SU-DHL-6 (cell line): ENCODE measurements around the gene ETFA.

Experiments used
- H2AFZ ChIP-seq: fragments of 200-600 bp; sonication (generic); 2 replicates; pipeline ENCODE4 v1.6.1; 2014; ENCODE audit warnings: low read depth, mild to moderate bottlenecking, moderate library complexity, mixed read lengths, antibody characterized with exemption, low read length; ENCODE audit not compliant: severe bottlenecking
- H3F3A ChIP-seq: fragments of 200-600 bp; shearing (Covaris generic); 2 replicates; pipeline ENCODE4 v1.6.0; 2016; ENCODE audit warnings: antibody characterized with exemption, mild to moderate bottlenecking; ENCODE audit not compliant: insufficient read depth
- H3K27ac ChIP-seq: fragments of 200-600 bp; sonication (generic); 2 replicates; pipeline ENCODE4 v1.5.1; 2016; ENCODE audit warnings: low read depth, mild to moderate bottlenecking, low read length, moderate library complexity, mixed read lengths
- H3K27me3 ChIP-seq: fragments of 200-600 bp; sonication (generic), shearing (Covaris generic); 2 replicates; pipeline ENCODE4 v1.6.0; 2014; ENCODE audit warnings: mild to moderate bottlenecking, low read length
- H3K36me3 ChIP-seq: fragments of 200-600 bp; sonication (generic); 2 replicates; pipeline ENCODE4 v1.6.1; 2014; ENCODE audit warnings: mild to moderate bottlenecking, low read length, mixed read lengths
- H3K4me2 ChIP-seq: fragments of 300-600, 200-600 bp; shearing (Covaris generic), sonication (generic); 2 replicates; pipeline ENCODE4 v1.6.0; 2014; ENCODE audit warnings: low read length, low read depth, mild to moderate bottlenecking; ENCODE audit not compliant: poor library complexity, severe bottlenecking
- H3K4me3 ChIP-seq: fragments of 200-600 bp; sonication (generic); 2 replicates; pipeline ENCODE4 v1.5.1; 2014; ENCODE audit warnings: antibody characterized with exemption, low read length, mild to moderate bottlenecking, mixed read lengths; ENCODE audit not compliant: insufficient read depth, poor library complexity, severe bottlenecking
- H3K79me2 ChIP-seq: fragments of 200-600 bp; sonication (generic); 2 replicates; pipeline ENCODE4 v1.6.1; 2014; ENCODE audit warnings: mild to moderate bottlenecking, low read length, moderate library complexity; ENCODE audit not compliant: insufficient read depth
- H3K9ac ChIP-seq: fragments of 200-600 bp; sonication (generic); 2 replicates; pipeline ENCODE4 v1.7.0; 2014; ENCODE audit warnings: mild to moderate bottlenecking, low read length
- H3K9me2 ChIP-seq: fragments of 200-600 bp; sonication (generic); replicated peaks from 2 replicates; pipeline ENCODE4 v1.6.1; 2014; ENCODE audit warnings: low read length; ENCODE audit not compliant: insufficient read depth
- H3K9me3 ChIP-seq: fragments of 200-600 bp; sonication (generic); 2 replicates; pipeline ENCODE4 v1.6.1; 2014; ENCODE audit warnings: low read length, mixed read lengths; ENCODE audit not compliant: insufficient read depth
- H4K20me1 ChIP-seq: fragments of 200-600 bp; sonication (generic); 2 replicates; pipeline ENCODE4 v1.6.1; 2014; ENCODE audit warnings: low read depth, mild to moderate bottlenecking, antibody characterized with exemption, low read length, moderate library complexity, mixed read lengths
- EZH2phosphoT487 ChIP-seq: fragments of 200-600 bp; sonication (generic), shearing (Covaris generic); conservative IDR thresholded peaks from 2 replicates; pipeline ENCODE4 v1.6.1; 2018; ENCODE audit warnings: mild to moderate bottlenecking, antibody characterized with exemption, low read length, moderate library complexity, mixed read lengths
- TF ChIP-seq, protein P1 (sequence below): fragments of 200-600 bp; sonication (generic); IDR thresholded peaks from one replicate; pipeline ENCODE4 v1.5.1; 2017; ENCODE audit warnings: antibody characterized with exemption, mild to moderate bottlenecking, low read length, moderate library complexity; ENCODE audit not compliant: insufficient read depth, poor library complexity, severe bottlenecking

Gene ETFA

DNA sequence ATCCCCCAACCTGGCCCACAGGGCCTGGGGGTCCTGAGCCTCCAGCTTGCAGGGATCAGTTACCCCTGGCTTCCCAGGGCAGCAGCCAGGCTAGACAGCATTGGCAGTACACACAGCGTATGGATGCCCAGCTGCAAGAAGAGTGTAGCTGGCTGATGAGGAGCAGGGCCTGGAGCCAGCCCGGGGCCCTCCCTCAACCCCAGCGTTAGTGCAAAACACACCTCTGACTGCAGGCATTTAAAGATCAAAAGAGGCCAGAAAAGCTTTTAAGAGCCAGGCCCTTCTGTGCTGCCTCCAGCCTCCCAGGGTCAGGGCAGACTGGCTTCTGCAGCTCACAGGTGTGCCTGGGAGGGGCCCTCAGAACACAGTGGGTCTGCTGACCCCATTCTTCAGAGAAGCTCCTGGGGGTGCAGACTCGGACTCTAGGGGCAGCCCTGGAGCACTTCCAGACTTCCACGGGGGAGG is 110.6 kb downstream of the ETFA start:
- Histone ChIP-seq H4K20me1 (no peaks in the 10 kb centered on the region), H2AFZ (no peak overlapping the region), H3K4me3 (no peak overlapping the region), H3K9ac (no peak overlapping the region), H3K27ac (no peak overlapping the region), H3K36me3 (no peaks in the 10 kb centered on the region), H3K79me2 (no peaks in the 10 kb centered on the region), H3K27me3 (no peaks in the 10 kb centered on the region), H3K9me2 (no peaks in the 10 kb centered on the region), H3K9me3 (no peaks in the 10 kb centered on the region), H3K4me2 (no peak overlapping the region), H3F3A (no peaks in the 10 kb centered on the region)
- TF ChIP-seq, protein P1, sequence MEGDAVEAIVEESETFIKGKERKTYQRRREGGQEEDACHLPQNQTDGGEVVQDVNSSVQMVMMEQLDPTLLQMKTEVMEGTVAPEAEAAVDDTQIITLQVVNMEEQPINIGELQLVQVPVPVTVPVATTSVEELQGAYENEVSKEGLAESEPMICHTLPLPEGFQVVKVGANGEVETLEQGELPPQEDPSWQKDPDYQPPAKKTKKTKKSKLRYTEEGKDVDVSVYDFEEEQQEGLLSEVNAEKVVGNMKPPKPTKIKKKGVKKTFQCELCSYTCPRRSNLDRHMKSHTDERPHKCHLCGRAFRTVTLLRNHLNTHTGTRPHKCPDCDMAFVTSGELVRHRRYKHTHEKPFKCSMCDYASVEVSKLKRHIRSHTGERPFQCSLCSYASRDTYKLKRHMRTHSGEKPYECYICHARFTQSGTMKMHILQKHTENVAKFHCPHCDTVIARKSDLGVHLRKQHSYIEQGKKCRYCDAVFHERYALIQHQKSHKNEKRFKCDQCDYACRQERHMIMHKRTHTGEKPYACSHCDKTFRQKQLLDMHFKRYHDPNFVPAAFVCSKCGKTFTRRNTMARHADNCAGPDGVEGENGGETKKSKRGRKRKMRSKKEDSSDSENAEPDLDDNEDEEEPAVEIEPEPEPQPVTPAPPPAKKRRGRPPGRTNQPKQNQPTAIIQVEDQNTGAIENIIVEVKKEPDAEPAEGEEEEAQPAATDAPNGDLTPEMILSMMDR = no peak
- TF ChIP-seq EZH2phosphoT487 = no peak

- Histone ChIP-seq H3K4me3 (no peak overlapping the region), H3K4me2 (no peak overlapping the region), H3K9ac (no peak overlapping the region), H3K27ac (no peak overlapping the region), H3K79me2 (no peaks in the 10 kb centered on the region), H2AFZ (no peak overlapping the region), H4K20me1 (no peaks in the 10 kb centered on the region), H3F3A (no peaks in the 10 kb centered on the region), H3K9me2 (no peaks in the 10 kb centered on the region), H3K36me3 (no peaks in the 10 kb centered on the region), H3K9me3 (no peaks in the 10 kb centered on the region), H3K27me3 (no peaks in the 10 kb centered on the region)
- no peak for TF ChIP-seq EZH2phosphoT487
- TF ChIP-seq, protein P1 = no peak
Observed at GRCh38 chr15:76200083-76200465, 111.2 kb downstream of the ETFA start.

DNA sequence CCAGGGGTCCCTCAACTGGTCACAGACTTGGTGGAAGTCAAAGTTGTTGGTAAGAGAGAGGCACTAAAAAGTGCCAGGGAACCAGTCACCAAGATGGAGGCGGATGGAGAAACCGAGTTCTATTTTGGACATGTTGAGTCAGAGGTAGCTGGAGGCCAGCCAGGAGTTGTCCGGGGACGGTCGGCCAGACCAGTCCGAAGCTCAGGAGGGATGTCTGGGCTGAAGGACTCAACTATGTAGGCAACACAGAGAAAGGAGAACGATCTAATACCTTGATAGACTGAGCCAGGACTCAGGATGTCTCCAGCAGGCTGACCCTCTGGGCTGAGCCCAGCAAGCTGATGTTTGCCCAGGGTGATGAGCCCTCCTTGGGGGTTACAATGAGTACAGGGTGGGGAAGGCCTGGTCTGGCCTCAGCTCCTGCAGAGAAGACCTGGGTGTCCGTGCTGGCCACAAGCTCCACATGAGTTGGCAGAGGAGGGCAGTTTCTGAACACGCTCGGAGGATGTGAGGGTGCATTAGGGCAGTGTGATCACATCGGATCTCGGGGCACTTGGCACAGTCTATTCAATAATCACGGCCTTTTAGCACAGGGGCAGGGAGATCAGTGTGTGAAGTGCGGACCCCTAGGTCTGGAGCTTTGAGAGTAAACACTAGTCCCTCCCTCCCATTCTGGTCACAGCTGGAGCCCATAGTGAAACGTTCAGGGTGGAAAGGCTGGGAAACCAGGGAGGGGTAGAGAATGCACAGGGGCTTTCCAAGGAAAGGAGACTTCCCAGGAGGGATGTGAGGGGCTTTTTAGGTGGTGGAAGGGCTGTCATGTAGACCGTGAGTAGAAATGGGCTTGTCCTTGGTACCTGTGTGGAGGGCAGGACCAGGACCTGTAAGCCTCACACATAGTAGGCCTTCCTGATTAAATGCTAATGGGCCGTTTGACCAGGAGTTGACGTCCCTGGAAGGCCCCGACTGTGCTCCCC is 111.9 kb downstream of the ETFA start:
- no peak overlapping the region for H3K9ac ChIP-seq
- no peaks in the 10 kb centered on the region for H3K9me2 ChIP-seq
- no peaks in the 10 kb centered on the region for H3K9me3 ChIP-seq
- H3K27ac ChIP-seq = no peak overlapping the region
- H3K36me3 ChIP-seq = no peaks in the 10 kb centered on the region
- H3K79me2 ChIP-seq = no peaks in the 10 kb centered on the region
- H4K20me1 ChIP-seq = no peaks in the 10 kb centered on the region
- H3K4me2 ChIP-seq = no peak overlapping the region
- no peak overlapping the region for H3K4me3 ChIP-seq
- no peaks in the 10 kb centered on the region for H3K27me3 ChIP-seq
- H3F3A ChIP-seq = no peaks in the 10 kb centered on the region
- H2AFZ ChIP-seq = no peak overlapping the region
- TF ChIP-seq, protein P1 = no peak
- no peak for TF ChIP-seq EZH2phosphoT487
